Right forelimb (tissue), 1 donor: Measurements from ENCODE around the gene GABPB2.
"Not testable (repeated sequence)": the region's sequence is repeated elsewhere in the genome, so short reads cannot be mapped to it uniquely, and the experiment has no call there.

Experiments
- DNase-seq: peaks from one replicate; pipeline ENCODE4 v3.0.0-alpha.2; 2018

GABPB2 gene

DNA sequence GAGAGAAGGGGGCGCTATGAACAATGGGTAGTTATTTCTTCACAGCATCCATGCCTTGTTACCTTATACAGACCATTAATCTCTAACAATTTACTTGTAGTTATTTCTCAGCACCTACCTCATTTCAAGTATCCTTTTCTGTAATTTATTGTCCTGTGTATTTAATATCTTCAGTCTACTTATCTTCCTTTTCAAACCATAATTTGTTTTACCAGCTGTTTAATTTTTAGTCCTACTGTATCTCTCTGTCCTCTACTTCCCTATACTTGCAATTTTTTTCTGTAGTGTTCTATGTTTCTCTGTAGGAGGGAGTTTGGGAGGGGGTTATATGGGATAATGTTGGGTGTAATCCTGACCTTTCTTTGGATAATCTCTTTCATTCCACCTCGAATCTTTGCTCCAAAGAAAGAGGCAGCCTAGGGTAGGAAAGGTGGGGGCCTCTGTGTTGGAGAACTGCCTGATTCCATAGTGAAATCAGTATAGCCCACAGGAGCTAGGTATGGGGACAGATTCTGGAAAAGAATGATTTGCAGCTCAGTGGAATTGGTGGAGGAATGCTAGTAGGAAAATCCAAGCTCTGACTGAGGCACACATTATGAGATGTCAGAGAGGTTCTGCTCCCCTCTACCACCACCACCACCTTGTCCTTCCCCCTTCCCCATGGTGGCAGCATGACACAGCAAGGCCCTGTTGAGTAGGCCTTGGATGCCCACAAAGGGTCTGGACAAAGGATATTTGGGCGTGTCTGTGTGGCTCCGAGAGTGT, 9.7 kb upstream of the GABPB2 start:
- DNase-seq, result no peak

DNA sequence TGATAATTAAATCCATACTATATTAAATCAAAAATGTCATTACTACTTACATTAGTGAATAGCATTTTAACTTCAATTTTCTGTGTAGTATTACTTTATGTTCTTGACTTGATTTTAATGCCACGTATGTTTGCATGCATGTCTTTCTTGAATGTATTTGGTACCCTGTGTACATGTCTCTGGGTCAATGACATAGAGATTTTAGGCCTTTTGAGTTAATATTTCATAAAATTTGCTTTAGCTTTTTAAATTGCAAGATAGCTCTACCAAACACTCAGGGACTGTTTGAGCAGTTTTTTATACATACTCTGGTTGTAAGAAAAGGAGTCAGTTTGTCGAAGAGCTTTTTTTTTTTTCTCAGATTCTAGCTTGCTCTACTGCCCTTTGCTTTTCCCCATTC, 8.9 kb upstream of the GABPB2 start:
- DNase-seq, result no peak

DNA sequence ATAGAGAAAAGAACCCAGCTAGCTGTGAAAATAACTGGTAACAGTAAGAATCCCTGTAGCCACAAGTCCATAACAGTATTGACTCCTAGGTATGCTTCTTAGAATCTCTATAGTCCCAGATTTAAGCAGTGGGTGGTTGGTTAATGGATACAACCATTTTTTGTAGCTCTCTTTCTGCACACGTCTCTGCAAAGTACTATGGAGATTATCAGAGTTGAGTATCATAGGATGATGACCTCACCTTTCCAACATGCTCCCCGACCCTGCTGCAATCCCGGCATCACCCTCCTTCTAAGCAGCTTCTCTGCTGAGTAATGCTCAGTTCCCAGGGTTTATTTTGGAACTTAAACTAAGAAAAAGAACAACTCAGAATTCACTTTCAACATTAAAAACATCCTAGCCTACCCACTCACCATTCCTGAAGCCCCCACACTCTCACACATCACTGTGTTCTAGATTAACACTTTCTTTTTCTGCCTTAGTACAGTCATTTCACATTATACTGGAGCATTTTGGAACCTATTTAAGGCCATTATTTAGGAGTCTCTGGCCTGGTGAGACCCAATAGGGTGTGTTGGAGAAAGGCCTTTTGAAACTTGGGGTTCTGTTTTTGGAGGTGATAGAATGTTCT, 7.7 kb upstream of the GABPB2 start:
- DNase-seq, result no peak

DNA sequence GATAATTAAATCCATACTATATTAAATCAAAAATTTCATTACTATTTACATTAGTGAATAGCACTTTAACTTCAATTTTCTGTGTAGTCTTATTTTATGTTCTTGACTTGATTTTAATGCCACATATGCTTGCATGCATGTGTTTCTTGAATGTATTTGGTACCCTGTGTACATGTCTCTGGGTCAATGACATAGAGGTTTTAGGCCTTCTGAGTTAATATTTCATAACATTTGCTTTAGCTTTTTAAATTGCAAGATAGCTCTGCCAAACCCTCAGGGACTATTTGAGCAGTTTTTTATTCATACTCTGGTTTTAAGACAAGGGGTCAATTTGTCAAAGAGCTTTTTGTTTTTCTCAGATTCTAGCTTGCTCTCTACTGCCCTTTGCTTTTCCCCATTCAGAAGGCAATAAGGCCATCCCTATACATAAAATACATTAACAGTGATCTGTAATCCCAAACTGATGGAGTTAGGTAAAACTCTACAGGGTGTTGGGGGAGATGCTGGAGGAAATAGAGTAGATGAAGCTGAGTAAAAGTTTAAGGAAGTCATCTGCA, 5.4 kb upstream of the GABPB2 start:
- DNase-seq, result no peak

DNA sequence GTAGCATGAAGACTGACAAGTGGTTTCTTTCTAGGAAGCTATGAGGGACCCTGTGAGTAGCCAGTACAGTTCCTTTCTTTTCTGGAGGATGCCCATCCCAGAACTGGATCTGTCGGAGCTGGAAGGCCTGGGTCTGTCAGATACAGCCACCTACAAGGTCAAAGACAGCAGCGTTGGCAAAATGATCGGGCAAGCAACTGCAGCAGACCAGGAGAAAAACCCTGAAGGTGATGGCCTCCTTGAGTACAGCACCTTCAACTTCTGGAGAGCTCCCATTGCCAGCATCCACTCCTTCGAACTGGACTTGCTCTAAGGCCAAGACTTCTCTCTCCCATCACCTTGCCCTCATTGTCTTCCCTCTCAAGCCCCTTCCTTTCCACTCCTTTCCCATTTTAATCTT, 3.4 kb upstream of the GABPB2 start:
- no peak for DNase-seq

DNA sequence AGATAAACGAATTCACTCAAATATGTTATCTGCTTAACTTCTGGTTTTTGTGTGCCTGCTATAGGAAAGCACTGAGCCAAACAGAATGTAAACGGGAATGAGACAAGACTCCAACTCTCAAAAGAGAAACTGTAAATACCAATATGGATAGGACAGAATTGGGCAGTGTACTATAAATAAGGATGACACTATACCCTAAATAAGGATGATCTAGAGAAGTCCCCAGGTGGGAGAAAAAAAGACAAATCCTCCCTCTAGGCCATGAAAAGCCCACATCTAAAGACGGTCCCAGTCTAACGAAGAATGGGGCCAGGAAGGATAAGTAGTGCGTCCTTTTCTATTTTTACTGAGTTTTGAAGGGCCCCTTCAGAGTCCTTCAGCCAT, 1.5 kb upstream of the GABPB2 start:
- no peak for DNase-seq

DNA sequence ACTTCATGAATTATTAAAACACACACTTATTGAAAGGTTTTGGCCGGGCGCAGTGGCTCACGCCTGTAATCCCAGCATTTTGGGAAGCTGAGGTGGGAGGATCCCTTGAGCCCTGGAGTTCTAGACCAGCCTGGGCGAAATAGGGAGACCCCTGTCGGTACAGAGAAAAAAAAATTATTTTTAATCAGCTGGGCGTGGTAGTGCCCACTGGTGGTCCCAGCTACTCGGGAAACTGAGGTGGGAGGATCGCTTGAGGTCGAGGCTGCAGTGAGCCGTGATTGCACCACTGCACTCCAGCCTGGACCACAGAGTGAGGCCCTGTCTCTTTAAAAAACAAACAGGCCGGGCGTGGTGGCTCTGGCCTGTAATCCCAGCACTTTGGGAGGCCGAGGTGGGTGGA, 1.7 kb downstream of the GABPB2 start:
- no peak for DNase-seq

DNA sequence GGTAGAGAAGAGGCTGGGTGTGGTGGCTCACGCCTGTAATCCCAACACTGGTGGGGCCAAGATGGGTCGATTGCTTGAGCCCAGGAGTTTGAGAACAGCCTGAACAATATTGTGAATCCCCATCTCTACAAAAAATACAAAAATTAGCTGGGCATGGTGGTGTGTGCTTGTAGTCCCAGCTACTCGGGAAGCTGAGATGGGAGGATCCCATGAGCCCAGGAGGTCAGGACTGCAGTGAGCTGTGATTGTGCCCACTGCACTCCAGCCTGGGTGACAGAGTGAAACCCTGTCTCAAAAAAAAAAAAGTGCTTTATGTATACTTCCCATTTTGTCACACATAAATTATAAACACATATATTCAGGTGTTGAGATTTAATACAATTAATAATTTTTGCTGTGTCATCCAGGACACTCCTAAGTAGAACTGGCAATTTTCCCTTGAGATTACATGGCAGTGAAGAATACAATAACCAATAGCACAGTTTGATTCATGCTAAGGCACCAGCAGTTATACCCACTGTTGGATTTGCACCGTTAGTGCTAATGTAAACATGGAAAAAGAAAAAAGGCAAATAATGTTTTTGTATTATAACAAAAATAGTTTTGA, 15.5 kb downstream of the GABPB2 start:
- no peak for DNase-seq

DNA sequence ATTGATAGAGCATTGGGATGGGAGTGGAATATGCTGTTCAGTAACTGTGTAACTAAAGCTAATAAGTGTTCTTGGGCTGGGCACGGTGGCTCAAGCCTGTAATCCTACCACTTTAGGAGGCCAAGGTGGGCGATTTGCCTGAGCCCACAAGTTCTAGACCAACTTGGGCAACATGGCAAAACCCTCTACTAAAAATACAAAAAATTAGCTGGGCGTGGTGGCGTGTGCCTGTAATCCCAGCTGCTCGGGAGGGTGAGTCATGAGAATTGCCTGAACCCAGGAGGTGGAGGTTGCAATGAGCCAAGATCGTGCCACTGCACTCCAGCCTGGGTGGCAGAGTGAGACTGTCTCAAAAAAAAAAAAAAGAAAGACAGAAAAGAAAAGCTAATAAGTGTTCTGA, 26.9 kb downstream of the GABPB2 start:
- DNase-seq, result not testable (repeated sequence)

DNA sequence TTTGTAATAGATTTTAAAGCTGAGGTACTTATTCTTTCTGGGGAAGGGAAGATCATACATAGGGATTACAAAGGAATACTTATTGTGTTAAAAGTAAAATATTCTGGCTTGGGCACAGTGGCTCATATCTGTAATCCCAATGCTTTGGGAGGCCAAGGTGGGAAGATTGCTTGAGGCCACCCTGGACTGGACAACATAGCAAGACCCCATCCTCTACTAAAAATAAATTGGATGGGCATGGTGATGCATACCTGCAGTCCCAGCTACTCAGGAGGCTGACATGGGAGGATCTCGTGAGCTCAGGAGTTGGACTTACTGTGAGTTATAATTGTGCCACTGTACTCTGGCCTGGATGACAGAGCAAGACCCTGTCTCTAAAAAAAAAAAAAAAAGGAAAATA, 27.6 kb downstream of the GABPB2 start:
- DNase-seq, result no peak

DNA sequence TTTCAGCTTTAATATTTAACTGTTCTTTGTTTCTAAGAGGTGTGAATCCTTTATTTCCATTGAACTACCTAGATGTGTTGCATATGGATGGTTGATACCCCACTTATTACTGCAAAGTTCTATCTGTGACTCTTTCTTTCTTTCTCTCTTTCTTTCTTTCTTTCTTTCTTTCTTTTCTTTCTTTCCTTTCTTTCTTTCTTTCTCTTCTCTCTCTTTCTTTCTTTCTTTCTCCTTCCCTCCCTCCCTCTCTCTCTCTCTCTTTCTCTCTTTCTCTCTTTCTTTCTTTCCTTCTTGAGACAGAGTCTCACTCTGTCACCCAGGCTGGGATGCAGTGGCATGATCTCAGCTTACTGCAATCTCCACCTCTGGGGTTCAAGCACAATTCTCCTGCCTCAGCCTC, 34.1 kb downstream of the GABPB2 start:
- no peak for DNase-seq

DNA sequence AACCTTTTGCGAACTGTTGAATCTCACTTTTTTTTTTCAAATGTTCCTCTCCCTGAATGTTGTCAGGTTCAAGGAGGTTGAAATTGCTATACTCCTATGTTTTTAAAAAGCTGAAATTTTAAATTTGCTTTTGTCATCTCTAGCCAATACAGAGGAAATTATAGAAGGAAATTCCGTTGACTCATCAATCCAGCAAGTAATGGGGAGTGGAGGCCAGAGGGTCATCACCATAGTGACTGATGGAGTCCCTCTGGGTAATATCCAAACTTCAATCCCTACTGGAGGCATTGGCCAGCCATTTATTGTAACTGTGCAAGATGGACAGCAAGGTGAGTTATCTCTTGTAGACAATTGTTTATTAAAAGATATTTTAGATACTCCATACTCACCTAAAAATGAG, 36.3 kb downstream of the GABPB2 start:
- DNase-seq, result no peak

DNA sequence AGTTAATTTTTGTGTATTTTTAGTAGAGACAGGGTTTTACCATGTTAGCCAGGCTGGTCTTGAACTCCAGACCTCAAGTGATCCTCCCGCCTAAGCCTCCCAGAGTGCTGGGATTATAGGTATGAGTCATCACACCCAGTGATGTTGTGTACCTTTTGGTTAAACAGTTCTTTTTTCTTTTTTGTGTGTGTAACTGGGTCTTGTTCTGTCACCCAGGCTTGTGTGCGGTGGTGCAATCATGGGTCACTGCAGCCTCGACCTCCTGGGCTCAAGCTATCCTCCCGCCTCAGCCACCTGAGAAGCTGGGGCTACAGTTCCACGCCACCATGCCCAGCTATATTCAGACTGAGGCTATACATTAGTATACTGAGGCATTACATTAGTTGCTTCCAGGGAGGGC, 37.8 kb downstream of the GABPB2 start:
- no peak for DNase-seq

DNA sequence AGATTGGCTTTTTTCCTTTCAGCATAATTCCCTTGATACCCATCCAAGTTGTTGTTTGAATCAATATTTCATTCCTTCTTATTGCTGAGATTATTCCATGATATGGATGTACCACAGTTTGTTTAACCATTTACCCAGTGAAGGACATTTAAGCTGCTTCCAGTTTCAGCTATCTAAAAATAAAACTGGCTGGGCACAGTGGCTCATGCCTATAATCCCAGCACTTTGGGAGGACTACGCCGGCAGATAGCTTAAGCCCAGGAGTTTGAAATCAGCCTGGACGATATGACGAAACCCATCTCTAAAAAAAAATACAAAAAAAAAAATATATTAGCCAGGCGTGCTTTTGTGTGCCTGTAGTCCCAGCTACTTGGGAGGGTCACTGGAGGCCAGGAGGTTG, 43.3 kb downstream of the GABPB2 start:
- DNase-seq, result no peak

DNA sequence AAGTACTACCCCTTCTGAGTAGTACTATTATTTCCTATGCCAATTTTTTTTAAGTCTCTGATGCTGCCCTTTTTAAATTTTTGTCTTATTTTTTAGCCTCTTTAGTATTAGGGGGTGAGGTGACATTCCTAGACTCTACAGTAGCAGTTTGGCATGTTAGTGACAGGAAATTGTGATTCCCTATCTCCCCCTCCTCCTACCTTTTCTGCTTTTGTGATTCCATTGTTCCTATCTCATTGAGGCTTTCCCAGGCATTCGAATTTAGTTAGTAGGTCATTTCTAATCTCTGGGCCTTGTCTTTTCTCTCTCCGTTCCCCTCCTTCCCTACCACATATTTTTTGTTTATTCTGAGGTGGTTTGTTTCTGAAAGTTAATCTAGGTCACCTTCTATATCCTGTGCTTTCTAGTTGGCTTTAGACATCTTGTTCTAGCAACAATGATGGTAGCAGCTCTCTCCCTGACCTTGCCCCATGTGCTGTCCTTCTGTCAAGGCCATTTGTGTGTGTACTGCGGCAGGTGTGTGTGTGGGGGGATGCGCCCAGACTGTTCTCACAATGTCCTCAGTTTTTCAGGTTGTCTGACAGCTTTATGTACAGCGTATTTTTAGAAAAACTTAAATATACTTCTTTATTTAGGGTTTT, 54.3 kb downstream of the GABPB2 start:
- DNase-seq, result no peak

DNA sequence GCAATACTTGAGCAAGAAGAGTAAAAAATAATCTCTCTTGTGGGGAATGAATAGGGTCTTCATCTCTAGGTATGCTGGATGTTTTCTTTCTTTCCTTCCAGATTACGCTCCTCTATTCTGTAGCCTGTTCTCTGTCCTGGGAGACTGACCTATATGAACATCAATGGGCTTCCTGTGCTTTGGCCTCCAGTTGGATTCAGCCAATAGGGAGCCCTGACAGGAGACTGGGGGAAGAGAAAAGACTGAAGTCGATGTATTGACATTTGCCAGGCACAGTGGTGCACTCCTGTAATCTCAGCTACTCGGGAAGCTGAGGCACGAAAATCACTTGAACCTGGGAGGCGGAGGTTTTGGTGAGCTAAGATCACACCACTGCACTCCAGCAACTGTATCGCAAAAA, 58.2 kb downstream of the GABPB2 start:
- no peak for DNase-seq

DNA sequence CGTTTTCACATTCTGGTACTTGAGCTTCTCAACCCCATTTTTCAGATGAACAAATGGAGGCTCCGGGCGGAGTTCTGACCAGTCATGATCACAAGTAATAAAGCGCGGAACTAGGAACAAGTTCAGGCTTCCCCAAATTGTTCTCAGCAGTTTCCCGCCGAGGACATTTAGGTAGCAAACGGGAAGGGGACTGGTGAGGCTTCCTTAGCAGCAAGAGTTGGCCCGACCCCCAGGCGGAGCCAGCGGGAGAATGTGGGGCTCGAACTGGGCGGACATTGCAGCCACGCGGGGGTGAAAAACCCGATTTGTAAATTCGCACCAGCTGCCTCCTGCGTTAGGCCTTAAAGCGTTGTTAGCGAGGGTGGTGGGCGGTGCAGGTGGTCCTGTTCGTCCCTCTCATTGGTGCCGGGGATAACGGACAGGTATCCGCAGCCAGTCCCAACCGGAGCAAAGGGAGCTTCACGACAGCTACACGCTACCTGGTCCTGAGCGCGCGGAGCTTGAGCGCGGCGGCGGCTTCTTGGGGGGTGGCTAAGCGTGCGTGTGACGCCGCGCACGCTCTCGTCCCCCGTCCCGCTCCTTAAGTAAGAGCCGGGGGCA, 60.5 kb downstream of the GABPB2 start:
- DNase-seq, result peak; percentile 90

DNA sequence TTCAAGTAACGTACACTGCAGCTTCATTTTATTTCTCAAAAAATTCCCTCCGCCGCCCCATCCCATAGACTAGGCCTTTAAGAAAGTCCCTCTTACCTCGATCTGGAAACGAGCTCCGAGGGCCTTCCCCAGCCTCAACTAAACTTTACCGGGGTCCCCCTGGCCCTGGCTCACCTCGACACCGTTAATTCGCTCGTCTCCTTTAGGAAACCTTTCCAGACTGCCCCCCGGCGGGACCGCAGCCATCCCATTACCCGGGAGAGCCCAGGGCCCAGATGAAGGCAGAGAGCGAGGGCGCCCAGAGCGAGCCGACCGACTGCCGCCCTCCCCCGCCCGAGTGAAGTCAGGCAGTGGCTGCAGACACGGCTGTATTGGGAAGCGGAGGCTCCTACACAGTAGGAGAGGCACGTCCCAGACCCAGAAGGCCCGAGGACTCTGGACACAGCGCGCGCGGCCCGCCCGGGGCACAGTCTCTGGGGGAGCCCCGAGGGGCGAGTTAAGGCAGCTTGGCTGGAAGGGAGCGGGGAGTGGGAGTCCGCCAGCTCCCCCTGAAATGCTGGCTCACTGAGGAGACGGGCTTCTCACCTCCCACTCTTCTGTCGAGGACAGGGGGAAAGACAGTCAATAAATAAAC, 61.3 kb downstream of the GABPB2 start:
- peak; percentile 64 for DNase-seq

DNA sequence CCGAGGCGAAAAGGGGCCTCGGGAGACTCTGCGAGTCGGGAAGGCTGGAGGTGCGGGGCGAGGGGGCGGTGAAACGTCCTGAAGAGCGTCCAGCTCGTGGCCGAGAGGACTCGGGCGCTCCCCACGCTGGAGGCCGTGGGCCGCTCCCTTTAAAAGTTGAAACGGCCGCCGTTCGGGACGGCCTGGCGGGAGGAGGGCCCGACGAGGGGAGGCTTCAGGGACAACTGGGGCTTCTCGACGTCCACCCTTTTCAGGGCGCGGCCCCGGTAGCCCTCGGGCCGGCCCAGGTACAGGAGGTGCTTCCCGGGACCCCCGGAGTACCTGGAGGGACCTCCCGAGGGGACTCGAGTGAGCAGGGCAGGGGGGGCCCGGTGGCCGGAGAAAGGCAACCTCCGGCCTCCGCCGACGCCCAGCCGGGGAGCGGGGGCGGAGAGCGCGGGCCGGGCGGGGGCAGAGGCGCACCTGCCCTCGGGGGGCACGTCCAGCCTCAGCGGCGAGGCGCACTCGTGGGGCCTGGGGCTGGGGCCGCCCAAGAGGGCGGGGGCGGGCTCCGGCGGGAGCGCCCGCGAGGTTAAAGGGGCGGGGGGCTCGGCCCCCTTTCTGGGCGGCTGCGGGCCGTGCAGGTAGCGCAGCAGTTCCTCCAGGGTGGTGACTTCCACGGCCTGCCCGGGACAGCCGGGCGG, 61.9 kb downstream of the GABPB2 start:
- no peak for DNase-seq

DNA sequence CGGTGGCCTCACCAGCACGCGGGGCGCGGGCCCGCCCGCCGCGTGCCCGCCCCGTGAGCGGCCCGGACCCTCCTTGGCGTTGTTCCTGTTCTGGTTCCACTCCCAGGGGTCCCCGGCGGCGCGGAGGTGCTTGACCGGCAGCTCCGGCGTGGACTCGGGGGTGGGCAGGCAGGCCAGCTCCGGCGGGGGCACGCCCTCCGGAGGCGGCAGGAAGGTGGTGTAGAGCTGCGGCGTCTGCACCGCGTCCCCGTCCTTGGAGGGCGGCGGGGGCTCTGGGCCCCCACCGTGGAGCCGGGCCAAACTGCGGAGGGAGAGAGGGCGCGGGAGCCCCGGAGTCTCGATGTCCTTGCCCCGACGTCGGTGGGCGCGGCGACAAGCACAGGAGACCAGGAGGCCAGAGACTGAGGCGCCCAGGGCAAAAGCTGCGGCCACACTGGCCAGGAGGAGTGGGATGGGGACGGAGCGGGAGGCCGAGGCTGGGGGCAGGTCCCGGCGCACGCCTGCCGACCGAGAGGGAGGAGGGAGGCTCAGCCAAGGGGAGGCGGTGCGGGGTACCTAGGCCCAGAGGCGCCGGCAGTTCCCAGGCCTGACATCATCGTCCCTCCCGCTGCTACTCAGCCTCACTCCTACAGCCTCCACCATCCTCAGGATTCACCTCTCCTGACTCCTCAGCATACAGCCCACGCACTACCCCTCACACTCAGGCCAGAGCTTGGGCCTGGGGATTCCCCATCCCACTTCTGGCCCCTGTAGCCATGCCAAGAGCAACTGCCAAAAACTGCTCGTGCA, 62.7 kb downstream of the GABPB2 start:
- DNase-seq, result peak; percentile 66

DNA sequence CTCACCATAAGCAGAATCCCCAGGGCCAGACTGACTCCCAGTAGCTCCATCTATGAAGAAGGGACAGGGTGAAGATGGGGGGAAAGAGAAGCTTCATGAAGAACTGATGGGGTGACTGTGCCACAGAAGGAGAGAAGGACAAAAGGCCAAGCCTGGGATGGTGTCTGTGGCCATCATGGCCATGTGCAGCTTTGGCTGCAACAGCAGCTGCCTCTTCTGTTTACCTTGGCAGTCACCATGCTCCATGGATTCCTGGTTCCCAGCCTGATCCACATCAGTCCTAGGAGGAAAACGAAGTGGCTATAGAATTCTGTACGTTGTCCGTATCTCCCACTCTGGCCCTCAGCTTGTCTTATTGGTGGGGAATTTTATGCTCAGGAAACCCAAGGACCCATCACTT, 63.8 kb downstream of the GABPB2 start:
- DNase-seq, result no peak
